ENCODE data around the gene PLK2.

GRCh38 chr5:58455066-58455465 is 4.8 kb downstream of the PLK2 start:
- TF ChIP-seq CTCF (IDR thresholded peaks at IDR 0.05; ENCODE audit: poor library complexity) (no peak), EZH2 (IDR thresholded peaks at IDR 0.05; ENCODE audit: borderline replicate concordance) (no peak)

Measured in hepatocyte (in vitro differentiated cells).